Activated T-cell treated with anti-CD3 and anti-CD28 coated beads for 4 hours (primary cell): ENCODE results near the gene PICK1.
"Not testable (repeated sequence)": the region's sequence is repeated elsewhere in the genome, so short reads cannot be mapped to it uniquely, and the experiment has no call there.

ENCODE experiments used
- DNase-seq: peaks from one replicate; pipeline ENCODE4 v3.0.0-alpha.2; 2020

Gene PICK1

DNA sequence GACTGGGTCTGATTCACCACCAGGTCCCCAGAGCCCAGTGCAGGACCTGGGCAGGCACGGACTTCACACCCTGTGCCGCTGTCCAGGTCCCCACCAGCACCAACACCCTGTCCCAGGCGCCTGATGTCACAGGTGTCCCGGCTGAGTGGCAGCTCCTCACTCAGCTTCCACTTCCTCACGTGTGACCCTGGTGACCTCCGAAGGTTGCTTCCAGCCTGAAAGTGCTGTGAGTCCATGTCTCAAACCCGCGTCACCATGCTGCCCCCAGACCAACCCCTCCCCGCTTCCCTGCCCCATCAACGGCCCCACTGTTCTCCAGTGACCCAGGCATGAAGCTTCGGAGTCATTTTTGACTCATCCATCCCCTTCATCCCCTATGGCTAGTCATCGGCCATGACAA, 25.7 kb upstream of the PICK1 start:
- no peak for DNase-seq

DNA sequence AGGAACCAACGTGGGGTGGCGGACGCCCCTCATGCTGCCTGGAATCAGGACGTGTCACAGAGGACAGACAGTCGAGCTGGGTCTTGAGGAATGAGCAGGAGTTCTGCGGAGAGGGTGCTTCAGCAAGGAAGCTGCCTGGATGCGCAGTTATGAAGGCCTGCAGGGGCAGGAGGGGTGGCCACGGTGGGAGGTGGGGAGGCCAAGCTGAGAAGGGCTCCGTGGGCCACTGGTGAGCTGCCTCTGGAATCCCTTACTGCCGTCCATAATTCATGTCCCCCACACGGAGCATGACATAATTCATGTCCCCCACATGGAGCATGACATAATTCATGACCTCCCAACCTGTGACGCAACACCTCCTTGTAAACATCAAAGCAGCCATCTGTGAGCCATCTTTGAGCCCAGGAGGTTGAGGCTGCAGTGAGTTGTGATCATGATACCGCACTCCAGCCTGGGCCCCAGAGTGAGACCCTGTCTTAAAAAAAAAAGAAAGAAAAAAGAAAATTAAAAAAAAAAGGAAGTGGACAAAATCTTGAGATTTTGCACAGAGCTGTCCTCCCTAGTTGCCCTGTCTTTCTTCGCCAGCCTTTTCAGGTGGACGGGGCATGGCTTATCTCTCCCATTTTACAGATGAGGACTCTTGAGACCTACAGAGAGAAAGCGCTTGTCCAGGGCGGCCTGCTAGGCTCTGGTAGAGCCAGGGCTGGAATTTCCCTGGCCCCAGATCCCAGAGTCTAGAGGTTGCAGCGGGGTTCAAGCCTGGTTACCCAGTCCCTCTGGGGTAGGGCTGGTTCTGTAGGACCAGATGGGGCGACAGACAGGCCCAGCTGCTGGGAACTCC, 24.3 kb upstream of the PICK1 start:
- no peak for DNase-seq

DNA sequence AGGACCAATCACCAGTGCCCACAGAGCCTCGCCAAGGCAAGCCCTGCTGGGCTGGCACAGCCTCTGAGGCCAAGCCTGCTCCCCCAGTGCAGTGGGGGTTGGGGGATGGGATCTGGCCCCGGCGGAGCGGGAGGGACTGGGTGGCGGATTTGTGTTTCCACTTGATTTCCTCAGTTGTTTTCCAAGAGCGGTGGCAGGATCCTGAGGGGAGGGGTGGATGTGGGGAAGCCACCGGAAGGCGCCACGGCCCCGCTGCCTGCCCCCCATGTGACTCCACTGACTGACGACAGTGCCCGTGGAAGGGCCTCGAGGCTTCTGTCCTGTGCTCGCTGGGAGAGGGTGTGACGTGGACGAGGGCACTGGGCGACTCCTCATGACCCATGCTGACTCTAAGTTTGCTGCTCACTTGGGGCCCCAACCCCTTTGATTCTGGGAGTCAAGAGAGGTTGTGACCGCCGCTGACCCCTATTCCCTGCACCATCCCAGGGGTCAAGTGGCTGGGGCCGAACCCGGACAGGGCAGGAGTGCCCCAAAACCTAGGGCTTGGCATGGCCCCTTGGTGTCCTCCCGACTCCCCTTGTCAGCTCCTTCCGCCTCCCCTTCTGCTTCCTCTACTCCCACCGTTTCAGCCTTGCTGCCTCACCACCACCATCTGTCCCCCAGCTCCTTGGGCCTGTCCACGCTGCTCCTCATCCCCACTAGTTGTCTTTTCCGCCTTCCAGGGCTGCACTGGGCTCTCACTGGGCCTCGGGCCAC, 23.5 kb upstream of the PICK1 start:
- no peak for DNase-seq

DNA sequence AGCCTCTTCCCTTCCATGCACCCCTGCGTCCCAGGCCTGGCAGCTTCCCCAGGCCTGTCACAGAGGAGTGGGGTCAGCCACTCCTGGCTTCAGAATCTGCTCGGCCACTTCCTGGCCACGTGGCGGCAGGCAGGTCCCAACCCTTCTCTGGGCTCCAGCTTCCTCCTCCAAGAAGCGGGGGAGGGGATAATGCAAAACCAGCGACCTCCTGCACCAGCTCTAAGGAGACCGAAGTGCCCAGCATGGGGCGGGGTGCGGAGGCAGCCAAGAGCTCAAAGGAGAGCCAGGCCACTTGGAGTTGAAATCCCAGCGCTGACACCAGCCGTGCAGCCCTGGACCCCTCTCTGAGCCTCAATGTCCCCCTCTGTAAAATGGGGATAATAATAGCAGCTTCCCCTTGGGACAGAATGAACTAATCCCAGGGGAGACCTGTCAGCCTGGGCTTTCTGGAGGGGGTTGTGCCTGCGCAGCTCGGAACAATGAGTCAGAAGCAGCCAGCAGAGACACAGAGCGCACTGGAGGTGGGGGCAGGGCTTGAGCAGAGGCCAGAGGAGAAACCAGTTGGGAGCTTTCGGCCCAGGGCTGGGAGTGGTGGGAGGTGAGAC, 22.8 kb upstream of the PICK1 start:
- DNase-seq, result no peak

DNA sequence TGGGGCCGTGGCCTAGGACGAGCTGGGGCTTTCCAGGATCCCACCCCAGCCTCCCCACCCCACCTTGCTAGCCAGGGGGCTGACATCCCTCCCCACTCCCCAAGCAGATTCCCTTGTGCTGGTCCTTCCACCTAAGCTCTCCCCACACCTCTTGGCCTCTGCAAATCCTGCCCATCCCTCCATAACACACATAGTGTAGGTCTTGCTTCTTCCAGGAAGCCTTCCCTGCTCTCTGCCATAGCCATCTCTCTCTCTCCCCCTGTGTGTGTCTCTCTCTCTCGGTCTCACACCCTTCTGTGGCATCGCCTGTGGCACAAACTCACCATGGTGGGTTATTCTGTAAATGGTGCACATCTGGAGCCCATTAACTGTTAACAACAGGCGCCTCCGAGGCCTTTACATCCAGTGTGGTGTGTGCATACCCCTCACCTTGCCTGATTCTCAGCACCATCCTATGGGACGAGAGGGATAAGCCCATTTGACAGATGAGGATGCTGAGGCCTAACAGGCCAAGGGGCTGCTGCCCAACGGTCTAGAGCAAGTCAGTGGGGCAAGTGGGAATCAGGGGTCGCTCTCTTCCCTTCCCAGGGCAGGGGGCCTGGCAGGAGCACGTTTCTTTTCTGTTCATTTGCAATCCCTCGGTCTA, 22.2 kb upstream of the PICK1 start:
- DNase-seq, result no peak

DNA sequence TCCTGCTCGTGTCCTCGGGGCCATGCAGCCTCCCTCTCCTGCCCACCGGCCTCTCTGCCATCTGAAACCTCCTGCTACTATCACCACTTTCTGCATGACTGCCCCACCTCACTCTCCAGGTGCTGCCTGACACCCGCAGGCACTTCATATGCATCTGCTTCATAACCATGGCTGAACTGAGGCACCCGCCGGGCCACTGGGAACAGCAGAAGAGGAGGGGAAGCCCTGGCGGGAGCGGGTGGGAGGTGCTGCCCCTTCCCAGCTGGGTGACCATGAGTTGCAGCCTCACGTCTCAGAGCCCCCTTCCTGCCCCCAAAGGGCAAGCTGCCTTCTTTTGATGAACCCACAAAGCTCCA, 21.7 kb upstream of the PICK1 start:
- no peak for DNase-seq

DNA sequence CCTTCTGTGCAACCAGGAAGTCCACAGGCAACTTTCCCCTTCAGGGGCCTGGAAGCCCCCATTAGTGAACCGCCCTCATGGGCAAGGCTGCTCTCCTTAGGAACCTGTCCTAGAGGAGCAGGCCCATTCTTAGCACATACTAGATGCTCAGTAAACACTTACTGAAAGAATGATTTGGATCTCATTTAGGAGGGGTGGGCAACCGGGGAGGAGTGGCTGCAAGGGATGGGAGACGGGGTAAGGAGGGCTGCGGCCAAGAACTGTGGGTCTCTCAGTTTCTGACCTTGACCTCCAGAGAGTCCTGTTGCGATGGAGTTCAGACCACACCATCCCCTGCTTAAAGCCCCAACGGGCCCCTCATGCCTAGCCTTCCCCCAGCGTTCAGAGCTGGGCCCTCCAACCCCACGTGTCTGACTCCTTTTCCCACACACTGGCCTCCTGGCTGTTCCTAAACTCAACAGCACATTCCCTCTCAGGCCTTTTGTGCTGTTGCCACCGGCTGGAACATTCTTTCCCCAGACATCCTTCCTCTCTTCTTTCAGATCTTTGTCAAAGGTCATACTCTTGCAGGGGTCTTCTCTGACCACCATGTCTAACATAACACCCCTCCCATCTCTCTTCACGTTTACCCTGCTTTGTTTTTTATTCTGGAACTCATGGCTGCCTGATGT, 20.7 kb upstream of the PICK1 start:
- DNase-seq, result no peak

DNA sequence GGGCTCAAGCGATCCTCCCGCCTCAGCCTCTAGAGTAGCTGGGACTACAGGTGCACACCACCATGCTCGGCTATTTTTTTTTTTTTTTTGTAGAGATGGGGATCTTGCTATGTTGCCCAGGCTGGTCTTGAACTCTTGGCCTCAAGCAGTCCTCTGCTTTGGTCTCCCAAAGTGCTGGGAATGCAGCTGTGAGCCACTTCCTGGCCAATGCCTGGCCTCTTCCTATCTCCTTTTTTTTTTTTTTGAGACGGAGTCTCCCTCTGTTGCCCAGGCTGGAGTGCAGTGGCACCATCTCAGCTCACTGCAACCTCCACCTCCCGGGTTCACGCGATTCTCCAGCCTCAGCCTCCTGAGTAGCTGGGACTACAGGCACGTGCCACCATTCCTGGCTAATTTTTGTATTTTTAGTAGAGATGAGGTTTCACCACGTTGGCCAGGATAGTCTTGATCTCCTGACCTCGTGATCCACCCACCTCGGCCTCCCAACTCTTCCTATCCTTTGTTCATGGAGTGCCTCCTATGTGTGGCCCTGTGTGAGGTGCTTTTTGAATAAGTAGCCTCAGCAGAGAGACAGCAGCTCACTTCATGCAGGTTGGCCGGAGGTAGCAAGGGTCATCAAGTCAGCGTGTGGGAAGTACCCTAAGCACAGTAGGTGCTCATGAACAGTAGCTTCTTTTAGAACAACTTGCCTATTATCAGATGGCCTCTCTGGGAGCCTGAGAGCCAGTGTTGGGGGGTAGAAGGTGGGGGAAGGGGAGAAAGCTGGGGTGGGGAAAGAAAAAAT, 19.6 kb upstream of the PICK1 start:
- not testable (repeated sequence) for DNase-seq

DNA sequence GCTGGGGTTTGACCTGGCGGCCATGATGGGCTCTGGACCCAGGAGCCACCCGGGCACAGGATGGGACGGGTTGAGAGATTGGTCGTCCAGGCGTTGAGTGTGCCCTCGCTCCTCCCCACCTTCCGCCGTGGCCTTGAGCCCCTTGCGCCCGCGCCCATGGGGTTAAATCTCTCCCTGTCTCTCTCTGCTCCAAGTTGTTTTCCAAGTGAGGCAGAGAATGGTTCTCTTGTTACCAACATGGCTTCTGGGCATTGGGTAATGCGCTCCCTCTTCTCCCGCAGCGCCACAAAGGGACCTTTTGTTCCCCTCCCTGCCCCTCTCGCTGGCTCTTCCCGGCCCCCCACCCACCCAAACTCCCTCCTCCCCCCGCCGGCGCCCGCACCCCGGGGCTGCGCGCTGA, 18.8 kb upstream of the PICK1 start:
- DNase-seq, result no peak

DNA sequence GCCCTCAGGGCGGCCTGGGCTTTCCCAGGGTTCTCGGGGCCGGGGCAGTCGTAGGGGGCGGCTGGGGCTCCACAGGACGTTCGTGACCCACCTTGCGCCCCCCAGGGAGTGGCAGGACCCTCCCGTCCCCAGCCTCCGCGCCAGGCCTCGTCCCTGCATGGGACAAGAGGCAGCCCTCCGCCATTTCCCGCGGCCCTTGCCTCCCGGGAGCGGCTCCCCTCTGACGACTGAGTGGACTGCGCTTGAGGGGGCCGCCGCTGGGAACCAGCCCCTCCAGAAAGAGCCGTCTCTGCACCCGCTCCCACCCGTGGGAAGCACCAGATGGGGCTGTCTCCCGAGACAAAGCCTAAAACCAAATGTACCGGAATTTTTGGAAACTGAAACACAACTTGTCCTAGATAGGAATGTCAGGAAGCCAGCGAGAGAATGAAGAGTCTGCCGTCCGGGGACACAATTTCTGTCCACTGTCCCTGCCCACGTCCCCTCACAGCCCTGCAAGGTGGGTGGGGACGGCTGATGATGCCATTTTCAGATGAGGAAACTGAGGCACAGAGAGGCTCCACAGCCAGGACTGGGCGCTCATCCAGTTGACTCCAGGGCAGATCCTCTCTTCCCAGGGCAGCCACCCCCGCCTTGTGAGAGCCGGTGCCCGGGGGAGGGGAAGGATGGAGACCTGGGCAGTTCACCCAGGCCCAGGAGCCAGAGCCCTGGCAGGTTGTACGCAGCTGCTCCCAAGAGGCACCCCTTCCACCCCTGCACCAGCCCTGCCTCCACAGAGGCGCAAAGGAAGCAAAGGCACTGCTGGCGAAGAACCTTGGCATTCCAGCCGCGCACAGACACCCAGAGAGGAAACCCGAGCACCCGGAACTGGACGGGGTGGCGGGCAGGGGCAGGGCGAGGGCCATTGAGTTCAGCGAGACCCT, 18.1 kb upstream of the PICK1 start:
- no peak for DNase-seq

DNA sequence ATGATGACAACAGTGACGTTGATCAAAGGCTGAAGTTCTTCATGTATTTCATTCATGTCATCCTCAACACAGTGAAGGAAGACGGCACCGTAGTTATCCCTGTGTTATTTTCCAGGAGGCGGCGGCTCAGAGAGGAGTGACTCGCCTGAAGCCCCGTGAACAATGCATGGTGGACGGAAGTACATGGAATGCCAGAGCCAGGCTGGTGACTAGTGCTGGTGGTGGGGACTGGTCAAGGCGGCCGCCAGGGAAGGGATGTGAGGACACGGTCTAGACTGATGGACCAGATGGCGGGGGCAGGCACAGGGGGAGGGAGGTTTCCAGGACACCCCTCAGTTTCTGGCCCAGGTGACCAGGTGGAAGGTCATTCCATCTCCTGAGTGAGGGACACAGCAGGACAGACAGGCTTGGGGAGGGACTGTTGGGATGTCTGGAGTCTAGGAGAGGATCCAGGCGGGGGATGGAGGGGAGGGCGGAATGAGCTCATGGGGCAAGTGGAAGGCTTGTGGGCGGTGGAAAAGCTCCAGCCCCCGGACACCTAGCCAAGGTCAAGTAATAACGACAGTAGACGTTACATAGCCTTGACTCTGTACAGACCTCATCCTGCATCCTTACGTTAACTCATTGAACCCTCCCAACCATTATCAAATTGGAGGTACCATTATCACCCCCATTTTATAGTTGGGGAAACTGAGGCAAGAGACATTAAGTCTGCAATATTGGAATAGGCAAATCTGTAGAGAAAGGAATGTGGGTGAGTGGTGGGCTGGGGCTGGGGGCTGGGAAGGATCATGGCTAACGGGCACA, 16.0 kb upstream of the PICK1 start:
- no peak for DNase-seq

DNA sequence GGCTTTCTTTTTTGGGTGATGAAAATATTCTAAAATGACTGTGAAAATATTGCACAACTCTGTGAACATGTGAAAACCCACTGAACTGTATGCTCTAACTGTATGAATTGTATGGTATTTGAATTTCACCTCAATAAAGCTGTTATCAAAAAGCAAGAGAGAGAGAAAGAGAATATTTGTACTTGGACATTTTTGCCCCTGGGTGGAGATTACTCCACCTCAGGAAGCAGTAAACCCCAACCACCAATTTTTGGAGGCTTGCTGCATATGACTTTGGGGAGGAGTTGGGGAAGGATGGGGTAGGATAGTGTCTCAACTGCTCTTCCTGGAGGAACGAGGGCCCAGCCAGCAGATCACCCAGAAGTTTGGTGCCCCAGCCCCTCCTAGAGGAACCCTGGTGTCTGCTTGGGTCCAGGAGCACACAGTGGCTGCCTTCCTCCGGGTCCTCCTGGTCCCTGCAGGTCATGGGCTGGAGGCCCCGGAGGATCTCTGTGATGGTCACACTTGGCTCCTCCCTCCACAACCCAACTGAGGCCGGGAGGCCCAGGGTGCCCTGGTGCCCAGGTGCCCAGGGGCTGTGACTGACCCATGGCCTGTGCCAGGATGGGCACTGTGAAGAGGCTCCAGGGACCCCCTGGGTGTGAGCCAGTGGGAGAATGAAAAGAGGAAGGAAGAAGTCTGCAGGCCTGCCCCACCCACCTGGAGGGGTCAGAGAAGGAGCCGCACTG, 15.3 kb upstream of the PICK1 start:
- no peak for DNase-seq

DNA sequence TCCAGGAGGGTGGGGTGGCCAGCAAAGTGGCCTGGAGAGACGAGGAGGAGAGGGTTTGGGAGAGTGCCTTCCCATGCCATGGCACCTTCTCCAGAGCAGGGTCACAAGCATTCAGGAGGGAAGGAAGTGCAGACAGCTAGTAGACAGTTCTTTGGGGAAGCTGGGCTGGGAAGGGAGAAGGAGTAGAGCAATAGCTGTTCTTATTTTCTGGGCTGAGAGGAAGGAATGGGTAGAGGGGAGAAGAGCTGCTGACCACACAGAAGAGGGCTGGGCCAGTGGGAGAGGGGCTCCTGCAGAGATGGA, 14.8 kb upstream of the PICK1 start:
- no peak for DNase-seq

DNA sequence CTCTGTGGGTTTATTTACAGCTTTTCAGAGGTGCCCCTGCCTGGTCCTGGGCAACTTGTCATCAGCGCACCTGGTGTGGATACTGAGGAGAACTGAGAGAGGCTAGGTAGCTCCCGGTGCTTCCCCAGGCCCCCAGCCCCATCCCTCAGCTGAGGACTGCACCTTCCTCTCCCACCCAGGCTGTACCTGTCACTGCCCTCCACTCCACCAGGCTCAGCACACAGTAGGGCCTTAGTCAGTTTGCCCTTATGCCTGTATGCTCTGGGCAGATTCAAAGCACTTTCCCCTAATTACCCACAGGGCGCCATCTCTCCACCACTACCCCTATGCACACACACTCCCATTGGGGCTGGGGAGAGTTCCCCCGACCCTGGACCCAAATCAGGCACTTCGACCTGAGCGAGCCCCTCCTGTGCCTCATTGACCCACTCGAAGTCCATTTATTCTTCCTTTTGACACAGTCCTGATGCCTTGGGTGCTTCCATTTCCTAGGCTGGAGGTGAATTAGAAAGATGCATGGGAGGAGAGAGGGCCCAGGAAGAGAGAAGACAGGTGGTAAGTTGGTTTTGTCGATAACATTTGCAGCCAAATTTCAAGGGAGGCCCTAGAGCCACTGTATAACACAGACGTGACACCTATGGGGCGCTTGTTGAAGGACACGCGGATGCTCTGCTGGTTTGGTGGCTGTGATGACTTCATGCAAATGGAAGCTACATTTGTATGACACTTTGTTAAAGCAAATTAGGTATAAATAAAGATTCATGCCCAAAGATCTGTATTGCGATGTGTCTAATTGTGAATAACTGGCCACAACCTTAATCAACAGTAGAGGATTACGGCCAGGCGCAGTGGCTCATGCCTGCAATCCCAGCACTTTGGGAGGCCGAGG, 13.8 kb upstream of the PICK1 start:
- DNase-seq, result no peak

DNA sequence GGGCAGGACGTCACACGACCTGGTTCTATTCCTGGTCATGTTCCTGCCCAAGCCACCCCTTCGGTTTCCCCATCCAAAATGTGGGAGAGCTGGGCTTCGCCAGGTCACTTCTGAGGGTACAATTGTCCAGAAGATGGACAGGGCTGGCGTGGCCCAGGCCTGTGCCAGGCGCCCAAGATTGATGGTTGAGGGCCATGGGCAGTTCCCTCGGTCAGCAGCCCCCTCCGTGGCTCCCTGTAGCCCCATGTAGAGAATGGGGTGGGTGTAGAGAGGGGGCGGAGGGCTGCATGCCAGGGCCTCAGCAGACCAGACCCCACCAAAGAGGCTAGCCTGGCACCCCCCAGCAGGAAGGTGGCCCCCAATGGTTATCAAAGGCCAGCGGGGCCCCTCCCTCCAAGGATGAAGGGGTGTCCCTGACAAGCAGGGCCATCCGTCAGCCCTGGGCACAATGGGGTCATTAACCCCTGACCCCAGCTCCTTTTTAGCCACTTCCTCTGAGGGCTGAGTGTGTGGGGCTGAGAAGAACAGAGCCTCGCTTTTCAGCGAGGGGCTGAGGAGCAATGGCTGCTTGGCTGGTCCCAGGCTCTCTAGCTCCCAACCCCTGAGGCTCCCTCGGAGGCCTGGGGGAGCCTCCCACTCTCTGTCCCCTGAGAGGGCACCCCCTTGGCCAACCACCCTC, 11.0 kb upstream of the PICK1 start:
- no peak for DNase-seq

DNA sequence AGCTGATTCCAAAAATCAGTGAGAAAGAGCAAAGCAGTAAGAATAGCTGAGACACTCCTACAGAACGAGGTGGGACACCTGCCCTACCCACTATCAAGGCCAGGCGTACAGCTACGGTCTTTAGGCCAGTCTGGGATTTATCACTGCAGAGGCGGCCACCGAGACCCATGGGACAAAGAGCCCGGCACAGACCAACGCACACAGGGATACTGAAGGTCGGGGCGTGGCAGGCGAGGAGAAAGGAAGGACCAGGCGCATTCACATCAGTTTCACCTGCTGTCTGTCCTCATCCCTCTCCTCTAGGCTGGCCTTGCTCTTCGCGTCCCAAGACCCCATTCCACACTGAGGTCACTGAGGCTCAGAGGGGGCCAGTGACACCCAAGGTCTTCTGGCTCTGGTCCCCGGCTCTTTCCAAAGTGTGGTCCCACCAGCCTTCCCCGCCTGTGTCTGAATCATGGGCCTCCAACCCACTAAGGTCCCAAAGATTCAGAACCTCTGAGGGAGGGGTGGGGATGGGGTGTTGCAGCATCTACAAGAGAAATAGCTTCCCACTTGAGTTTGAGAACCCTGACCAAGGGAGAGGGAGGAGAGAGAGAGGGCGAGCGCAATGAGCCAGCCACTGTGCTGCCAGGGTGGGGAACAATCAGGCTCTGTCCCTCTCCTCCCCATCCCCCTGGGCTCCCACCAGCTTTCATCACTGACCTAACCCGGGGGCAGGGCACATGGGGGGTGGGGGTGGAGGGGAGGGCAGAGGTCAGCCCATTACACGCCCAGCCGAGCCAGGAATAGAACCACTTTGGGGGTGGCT, 7.2 kb upstream of the PICK1 start:
- DNase-seq, result no peak

DNA sequence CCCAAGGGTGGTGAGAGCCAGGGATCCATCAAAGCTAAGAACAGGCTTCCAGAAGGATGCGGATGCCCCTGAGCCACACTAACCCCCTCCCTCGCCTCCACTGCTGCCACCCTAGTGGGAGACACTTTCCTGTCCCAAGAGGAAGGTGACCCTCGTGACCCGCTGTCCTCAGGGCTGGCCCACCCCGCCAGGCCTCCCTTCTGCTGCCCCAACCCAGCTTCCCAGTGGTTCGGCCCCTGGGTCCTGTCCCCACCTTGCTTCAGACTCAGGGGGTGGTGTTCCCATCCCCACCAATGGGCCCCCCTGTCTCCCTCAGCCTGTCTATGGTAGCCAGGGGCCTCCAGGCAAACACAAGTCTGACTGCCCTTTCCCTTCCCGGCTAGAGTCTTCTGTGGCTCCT, 6.5 kb upstream of the PICK1 start:
- DNase-seq, result no peak
